GM23338 (cell line): Measurements from ENCODE around the gene ZP2.

Source experiments
- CREB1 ChIP-seq: fragments of 250-450 bp; sonication (Bioruptor Pico); IDR thresholded peaks from 2 replicates; pipeline ENCODE4 v1.5.0; 2020; ENCODE audit warnings: low read depth, mild to moderate bottlenecking, moderate library complexity
- EZH2 ChIP-seq: fragments of 200-600 bp; sonication (generic); IDR thresholded peaks from one replicate; pipeline ENCODE4 v1.8.0; 2017; ENCODE audit warnings: antibody characterized with exemption, mild to moderate bottlenecking, low read depth; ENCODE audit not compliant: unreplicated experiment
- EZH2phosphoT487 ChIP-seq: fragments of 200-600 bp; sonication (generic); IDR thresholded peaks from one replicate; pipeline ENCODE4 v1.8.1; 2018; ENCODE audit warnings: antibody characterized with exemption; ENCODE audit not compliant: unreplicated experiment
- JUNB ChIP-seq: IDR thresholded peaks from one replicate; pipeline ENCODE4 v1.6.1; 2016; ENCODE audit warnings: antibody characterized with exemption; ENCODE audit not compliant: unreplicated experiment
- POLR2AphosphoS5 ChIP-seq: IDR thresholded peaks from 2 replicates; pipeline ENCODE4 v1.6.1; 2016; ENCODE audit warnings: antibody characterized with exemption, low read depth
- STAT1 ChIP-seq: IDR thresholded peaks from one replicate; pipeline ENCODE4 v1.6.1; 2016; ENCODE audit warnings: antibody characterized with exemption; ENCODE audit not compliant: unreplicated experiment
- ZNF114 ChIP-seq: fragments of 250-450 bp; sonication (Bioruptor Pico); IDR thresholded peaks from 2 replicates; pipeline ENCODE4 v1.5.0; 2020; ENCODE audit warnings: mild to moderate bottlenecking, moderate library complexity
- ZNF331 ChIP-seq: fragments of 250-450 bp; sonication (Bioruptor Pico); IDR thresholded peaks from 2 replicates; pipeline ENCODE4 v1.5.0; 2020; ENCODE audit warnings: low read depth, mild to moderate bottlenecking, moderate library complexity
- TF ChIP-seq, protein P1 (sequence below), 2 experiments: fragments of 200-600 bp in 1 of 2; sonication (generic) in 1 of 2; conservative IDR thresholded peaks; 2 replicates each; pipeline versions ENCODE4 v1.5.1 to v1.6.1; 2016 to 2017; ENCODE audit warnings: antibody characterized with exemption in 2 of 2, low read depth in 2 of 2, mild to moderate bottlenecking in 2 of 2, moderate library complexity in 1 of 2
- TF ChIP-seq, protein P2 (sequence below): IDR thresholded peaks from one replicate; pipeline ENCODE4 v1.6.1; 2018; ENCODE audit warnings: antibody characterized with exemption; ENCODE audit not compliant: unreplicated experiment
- TF ChIP-seq, protein P3 (sequence below): IDR thresholded peaks from 2 replicates; pipeline ENCODE4 v1.6.1; 2016; ENCODE audit warnings: antibody characterized with exemption

DNA sequence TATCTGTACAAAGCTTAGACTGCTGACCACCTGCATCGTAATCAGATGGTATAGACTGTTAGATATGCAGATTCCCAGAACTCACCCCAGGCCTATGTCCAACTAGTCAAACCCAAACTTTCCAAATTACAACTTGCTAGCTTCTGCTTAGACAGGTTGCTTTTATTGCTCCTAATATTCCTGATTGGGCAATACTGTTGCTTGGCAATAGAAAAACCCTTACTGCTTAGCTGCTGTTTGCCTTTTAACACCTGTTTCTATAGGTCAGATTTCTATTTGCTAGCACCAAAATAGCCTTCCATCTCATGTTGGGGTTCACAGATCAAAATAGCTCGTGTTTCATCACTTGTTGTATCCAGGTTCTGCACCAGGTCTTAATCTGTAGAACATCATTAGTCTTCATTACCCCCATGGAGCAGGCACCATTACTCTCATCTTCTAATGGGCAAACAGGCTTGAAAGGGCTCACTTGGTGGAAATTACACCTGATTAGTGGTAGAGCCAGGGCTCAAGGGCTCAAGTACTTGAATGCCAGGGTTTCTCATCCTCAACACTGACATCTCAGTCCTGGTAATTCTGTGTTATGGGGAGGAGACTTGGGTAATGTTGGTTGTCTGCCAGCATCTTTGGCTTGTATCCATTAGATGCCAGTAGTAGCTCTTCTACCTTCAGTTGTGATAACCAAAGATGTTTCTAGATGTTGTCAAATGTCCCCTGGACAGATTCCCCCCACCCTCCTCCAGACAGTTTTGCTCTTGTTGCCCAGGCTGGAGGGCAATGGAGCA, 2.7 kb downstream of the ZP2 start:
- TF ChIP-seq, protein P1, sequence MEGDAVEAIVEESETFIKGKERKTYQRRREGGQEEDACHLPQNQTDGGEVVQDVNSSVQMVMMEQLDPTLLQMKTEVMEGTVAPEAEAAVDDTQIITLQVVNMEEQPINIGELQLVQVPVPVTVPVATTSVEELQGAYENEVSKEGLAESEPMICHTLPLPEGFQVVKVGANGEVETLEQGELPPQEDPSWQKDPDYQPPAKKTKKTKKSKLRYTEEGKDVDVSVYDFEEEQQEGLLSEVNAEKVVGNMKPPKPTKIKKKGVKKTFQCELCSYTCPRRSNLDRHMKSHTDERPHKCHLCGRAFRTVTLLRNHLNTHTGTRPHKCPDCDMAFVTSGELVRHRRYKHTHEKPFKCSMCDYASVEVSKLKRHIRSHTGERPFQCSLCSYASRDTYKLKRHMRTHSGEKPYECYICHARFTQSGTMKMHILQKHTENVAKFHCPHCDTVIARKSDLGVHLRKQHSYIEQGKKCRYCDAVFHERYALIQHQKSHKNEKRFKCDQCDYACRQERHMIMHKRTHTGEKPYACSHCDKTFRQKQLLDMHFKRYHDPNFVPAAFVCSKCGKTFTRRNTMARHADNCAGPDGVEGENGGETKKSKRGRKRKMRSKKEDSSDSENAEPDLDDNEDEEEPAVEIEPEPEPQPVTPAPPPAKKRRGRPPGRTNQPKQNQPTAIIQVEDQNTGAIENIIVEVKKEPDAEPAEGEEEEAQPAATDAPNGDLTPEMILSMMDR (conservative IDR thresholded peaks at IDR 0.05; ENCODE audit: low read depth in 2 of 2), result no peak
- TF ChIP-seq, protein P2, sequence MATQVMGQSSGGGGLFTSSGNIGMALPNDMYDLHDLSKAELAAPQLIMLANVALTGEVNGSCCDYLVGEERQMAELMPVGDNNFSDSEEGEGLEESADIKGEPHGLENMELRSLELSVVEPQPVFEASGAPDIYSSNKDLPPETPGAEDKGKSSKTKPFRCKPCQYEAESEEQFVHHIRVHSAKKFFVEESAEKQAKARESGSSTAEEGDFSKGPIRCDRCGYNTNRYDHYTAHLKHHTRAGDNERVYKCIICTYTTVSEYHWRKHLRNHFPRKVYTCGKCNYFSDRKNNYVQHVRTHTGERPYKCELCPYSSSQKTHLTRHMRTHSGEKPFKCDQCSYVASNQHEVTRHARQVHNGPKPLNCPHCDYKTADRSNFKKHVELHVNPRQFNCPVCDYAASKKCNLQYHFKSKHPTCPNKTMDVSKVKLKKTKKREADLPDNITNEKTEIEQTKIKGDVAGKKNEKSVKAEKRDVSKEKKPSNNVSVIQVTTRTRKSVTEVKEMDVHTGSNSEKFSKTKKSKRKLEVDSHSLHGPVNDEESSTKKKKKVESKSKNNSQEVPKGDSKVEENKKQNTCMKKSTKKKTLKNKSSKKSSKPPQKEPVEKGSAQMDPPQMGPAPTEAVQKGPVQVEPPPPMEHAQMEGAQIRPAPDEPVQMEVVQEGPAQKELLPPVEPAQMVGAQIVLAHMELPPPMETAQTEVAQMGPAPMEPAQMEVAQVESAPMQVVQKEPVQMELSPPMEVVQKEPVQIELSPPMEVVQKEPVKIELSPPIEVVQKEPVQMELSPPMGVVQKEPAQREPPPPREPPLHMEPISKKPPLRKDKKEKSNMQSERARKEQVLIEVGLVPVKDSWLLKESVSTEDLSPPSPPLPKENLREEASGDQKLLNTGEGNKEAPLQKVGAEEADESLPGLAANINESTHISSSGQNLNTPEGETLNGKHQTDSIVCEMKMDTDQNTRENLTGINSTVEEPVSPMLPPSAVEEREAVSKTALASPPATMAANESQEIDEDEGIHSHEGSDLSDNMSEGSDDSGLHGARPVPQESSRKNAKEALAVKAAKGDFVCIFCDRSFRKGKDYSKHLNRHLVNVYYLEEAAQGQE, result no peak
- TF ChIP-seq POLR2AphosphoS5 (no peak), EZH2phosphoT487 (no peak), EZH2 (no peak), ZNF114 (CRISPR knock-in tag) (no peak), CREB1 (CRISPR knock-in tag) (no peak), JUNB (no peak), ZNF331 (CRISPR knock-in tag) (no peak), STAT1 (no peak)
- TF ChIP-seq, protein P3, sequence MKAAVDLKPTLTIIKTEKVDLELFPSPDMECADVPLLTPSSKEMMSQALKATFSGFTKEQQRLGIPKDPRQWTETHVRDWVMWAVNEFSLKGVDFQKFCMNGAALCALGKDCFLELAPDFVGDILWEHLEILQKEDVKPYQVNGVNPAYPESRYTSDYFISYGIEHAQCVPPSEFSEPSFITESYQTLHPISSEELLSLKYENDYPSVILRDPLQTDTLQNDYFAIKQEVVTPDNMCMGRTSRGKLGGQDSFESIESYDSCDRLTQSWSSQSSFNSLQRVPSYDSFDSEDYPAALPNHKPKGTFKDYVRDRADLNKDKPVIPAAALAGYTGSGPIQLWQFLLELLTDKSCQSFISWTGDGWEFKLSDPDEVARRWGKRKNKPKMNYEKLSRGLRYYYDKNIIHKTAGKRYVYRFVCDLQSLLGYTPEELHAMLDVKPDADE, result no peak
